GM12891 (cell line): ENCODE data around the gene TNS1.

Experiments used
- POLR2A ChIP-seq: IDR thresholded peaks from 2 replicates; pipeline ENCODE4 v1.6.1; 2011; ENCODE audit warnings: low read depth, low read length, control low read depth
- POU2F2 ChIP-seq: IDR thresholded peaks from 2 replicates; pipeline ENCODE4 v1.6.1; 2011; ENCODE audit warnings: low read depth, mild to moderate bottlenecking, control low read depth, low read length, moderate library complexity
- TAF1 ChIP-seq: IDR thresholded peaks from 2 replicates; pipeline ENCODE4 v1.6.1; 2011; ENCODE audit warnings: low read depth, low read length, control low read depth

- TF ChIP-seq POLR2A (no peak), TAF1 (no peak), POU2F2 (no peak)
These were observed 145.9 kb downstream of the TNS1 start for GRCh38 chr2:217856871-217857270.
